Memory B cell (primary cell): ENCODE measurements around the gene RCE1.
"Not testable (repeated sequence)": the region's sequence is repeated elsewhere in the genome, so short reads cannot be mapped to it uniquely, and the experiment has no call there.

ENCODE experiments used
- ATAC-seq: fragments of 150-1000 bp; cut with Tn5 transposase; 2 replicates; pipeline ENCODE4 v1.10.0; 2021; ENCODE audit warnings: low read depth, mild to moderate bottlenecking, moderate library complexity
- DNase-seq, 2 donors: peaks; one replicate each; pipeline ENCODE4 v3.0.0; 2022; ENCODE audit warnings: low spot score in 2 of 2
- H3K27ac Mint-ChIP-seq: one replicate; pipeline ENCODE4 v1.8.0; 2022; ENCODE audit warnings: mild to moderate bottlenecking, moderate library complexity, mixed read lengths
- H3K27me3 Mint-ChIP-seq: one replicate; pipeline ENCODE4 v1.8.0; 2022; ENCODE audit warnings: mixed read lengths
- H3K36me3 Mint-ChIP-seq: one replicate; pipeline ENCODE4 v1.8.0; 2022; ENCODE audit warnings: mild to moderate bottlenecking, mixed read lengths
- H3K4me1 Mint-ChIP-seq: one replicate; pipeline ENCODE4 v1.8.0; 2022; ENCODE audit warnings: mixed read lengths
- H3K4me3 Mint-ChIP-seq: one replicate; pipeline ENCODE4 v1.8.0; 2022; ENCODE audit warnings: mild to moderate bottlenecking, moderate library complexity, mixed read lengths
- H3K9me3 Mint-ChIP-seq: one replicate; pipeline ENCODE4 v1.8.0; 2022; ENCODE audit warnings: mixed read lengths

Gene RCE1, protein sequence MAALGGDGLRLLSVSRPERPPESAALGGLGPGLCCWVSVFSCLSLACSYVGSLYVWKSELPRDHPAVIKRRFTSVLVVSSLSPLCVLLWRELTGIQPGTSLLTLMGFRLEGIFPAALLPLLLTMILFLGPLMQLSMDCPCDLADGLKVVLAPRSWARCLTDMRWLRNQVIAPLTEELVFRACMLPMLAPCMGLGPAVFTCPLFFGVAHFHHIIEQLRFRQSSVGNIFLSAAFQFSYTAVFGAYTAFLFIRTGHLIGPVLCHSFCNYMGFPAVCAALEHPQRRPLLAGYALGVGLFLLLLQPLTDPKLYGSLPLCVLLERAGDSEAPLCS

DNA sequence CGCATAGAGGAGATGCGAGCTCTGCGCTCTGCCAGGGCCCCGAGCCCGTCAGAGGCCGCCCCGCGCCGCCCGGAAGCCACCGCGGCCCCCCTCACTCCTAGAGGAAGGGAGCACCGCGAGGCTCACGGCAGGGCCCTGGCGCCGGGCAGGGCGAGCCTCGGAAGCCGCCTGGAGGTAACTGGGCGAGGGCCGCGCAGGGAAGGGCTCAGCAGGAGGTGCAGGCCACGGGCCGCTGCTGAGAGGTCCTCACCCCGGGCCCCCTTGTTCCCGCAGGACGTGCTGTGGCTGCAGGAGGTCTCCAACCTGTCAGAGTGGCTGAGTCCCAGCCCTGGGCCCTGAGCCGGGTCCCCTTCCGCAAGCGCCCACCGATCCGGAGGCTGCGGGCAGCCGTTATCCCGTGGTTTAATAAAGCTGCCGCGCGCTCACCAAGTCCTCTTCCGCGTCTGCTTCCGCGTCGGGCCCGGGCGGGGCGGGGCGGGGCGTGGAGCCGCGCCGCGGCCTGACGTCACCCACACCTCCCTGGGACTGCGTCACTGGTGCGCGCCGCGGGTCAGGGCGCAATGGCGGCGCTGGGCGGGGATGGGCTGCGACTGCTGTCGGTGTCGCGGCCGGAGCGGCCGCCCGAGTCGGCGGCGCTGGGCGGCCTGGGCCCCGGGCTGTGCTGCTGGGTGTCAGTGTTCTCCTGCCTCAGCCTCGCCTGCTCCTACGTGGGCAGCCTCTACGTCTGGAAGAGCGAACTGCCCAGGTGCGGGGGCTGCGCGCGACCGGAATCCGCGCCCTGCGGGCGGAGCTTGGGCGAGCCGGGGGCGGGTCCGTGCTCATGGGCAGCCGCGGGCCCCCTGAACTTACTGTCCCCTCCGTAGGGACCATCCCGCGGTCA lies at the start of gene RCE1:
Gene RCE1 (plus strand): TSS at position 546 of the 880 bp plus-strand sequence. CDS start 15 bp downstream, at position 561.
- H3K4me3 Mint-ChIP-seq = peak within 1 kb of the TSS; percentile 90
- H3K4me1 Mint-ChIP-seq = peaks cover 28% of the 10 kb centered on the region
- no peaks in the 10 kb centered on the region for H3K27me3 Mint-ChIP-seq
- peak within 1 kb of the TSS; percentile 95 for H3K27ac Mint-ChIP-seq
- ATAC-seq = peak; percentile 92
- H3K9me3 Mint-ChIP-seq = no peaks in the 10 kb centered on the region
- peak; percentile 88 to 92 for DNase-seq
- peaks cover 2% of the 10 kb centered on the region for H3K36me3 Mint-ChIP-seq

DNA sequence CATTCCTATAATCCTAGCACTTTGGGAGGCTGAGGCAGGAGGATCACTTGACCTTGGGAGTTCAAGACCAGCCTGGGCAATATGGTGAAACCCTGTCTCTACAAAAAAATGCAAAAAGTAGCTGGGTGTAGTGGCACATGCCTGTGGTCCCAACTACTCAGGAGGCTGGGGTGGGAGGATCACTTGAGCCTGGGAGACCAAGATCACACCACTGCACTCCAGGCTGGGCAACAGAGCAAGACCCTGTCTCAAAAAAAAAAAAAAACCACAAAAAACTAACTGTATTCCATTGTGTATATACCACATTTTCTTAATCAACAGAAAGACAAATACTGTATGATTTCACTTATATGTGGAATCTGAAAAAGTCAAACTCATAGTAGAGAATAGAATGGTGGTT lies 43.4 kb upstream of the RCE1 start:
- not testable (repeated sequence) for DNase-seq, H3K9me3 Mint-ChIP-seq, H3K4me3 Mint-ChIP-seq, ATAC-seq, H3K27me3 Mint-ChIP-seq
- Mint-ChIP-seq H3K27ac (peak overlapping the region; percentile 79), H3K4me1 (peaks cover 20% of the 10 kb centered on the region), H3K36me3 (peaks cover 12% of the 10 kb centered on the region)

DNA sequence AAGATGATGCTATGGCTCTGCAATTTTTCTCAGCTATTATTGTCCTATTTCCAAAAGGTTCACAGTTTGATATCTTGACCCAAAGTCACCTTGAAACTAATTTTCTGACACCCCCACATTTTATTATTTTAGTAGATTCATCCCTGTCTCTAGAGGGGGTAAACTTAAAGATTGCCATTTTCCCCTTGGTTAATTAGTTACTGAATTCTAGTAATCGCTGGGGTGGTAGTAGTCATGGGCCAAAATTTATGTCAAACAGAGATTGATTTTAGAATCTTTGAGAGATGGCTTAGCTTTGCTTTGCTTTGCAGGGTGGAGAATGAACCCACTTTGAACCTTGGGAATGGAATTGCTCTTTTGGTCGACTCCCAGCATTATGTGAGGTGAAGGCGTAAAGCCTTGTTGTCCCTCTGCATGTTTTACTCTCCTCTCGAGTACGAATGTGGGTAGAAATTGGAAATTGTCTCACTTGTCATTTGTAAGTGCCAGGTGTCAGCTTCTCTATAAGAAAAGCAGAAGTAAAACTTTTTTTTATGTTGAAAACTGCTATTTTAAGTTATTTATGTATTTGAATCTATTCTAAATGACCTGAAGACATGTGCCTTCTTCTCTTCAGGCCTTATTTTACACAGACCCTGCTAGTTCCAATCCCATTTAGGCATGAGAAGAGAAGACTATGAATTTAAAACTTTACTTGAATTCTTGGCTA lies 42.4 kb upstream of the RCE1 start:
- Mint-ChIP-seq H3K27ac (peak overlapping the region; percentile 89), H3K27me3 (no peaks in the 10 kb centered on the region), H3K4me3 (peak overlapping the region; percentile 65), H3K36me3 (peaks cover 15% of the 10 kb centered on the region), H3K4me1 (peaks cover 20% of the 10 kb centered on the region), H3K9me3 (no peaks in the 10 kb centered on the region)
- ATAC-seq = peak; percentile 91
- peak; percentile 11 to 17 for DNase-seq

GRCh38 chr11:66809592-66809991 lies 33.6 kb upstream of the RCE1 start:
- H3K36me3 Mint-ChIP-seq = peaks cover 28% of the 10 kb centered on the region
- H3K27ac Mint-ChIP-seq = no peak overlapping the region
- peaks cover 3% of the 10 kb centered on the region for H3K4me1 Mint-ChIP-seq
- H3K27me3 Mint-ChIP-seq = no peaks in the 10 kb centered on the region
- ATAC-seq (no peak), DNase-seq (no peak)
- no peak overlapping the region for H3K4me3 Mint-ChIP-seq
- peaks cover 3% of the 10 kb centered on the region for H3K9me3 Mint-ChIP-seq

- H3K27me3 Mint-ChIP-seq = no peaks in the 10 kb centered on the region
- H3K4me3 Mint-ChIP-seq = no peak overlapping the region
- H3K36me3 Mint-ChIP-seq = peaks cover 26% of the 10 kb centered on the region
- H3K4me1 Mint-ChIP-seq = peaks cover 3% of the 10 kb centered on the region
- peaks cover 3% of the 10 kb centered on the region for H3K9me3 Mint-ChIP-seq
- H3K27ac Mint-ChIP-seq = no peak overlapping the region
- DNase-seq (no peak), ATAC-seq (no peak)
Observed at GRCh38 chr11:66810576-66811185, 32.6 kb upstream of the RCE1 start.

- peaks cover 16% of the 10 kb centered on the region for H3K36me3 Mint-ChIP-seq
- no peak overlapping the region for H3K4me3 Mint-ChIP-seq
- H3K9me3 Mint-ChIP-seq = no peaks in the 10 kb centered on the region
- DNase-seq (no peak), ATAC-seq (no peak)
- no peaks in the 10 kb centered on the region for H3K27me3 Mint-ChIP-seq
- H3K4me1 Mint-ChIP-seq = no peaks in the 10 kb centered on the region
- no peak overlapping the region for H3K27ac Mint-ChIP-seq
Observed at GRCh38 chr11:66814678-66815077, 28.6 kb upstream of the RCE1 start.

GRCh38 chr11:66815646-66816045 lies 27.6 kb upstream of the RCE1 start:
- no peak overlapping the region for H3K27ac Mint-ChIP-seq
- no peak for DNase-seq
- H3K27me3 Mint-ChIP-seq = no peaks in the 10 kb centered on the region
- H3K9me3 Mint-ChIP-seq = no peaks in the 10 kb centered on the region
- H3K36me3 Mint-ChIP-seq = peaks cover 12% of the 10 kb centered on the region
- H3K4me3 Mint-ChIP-seq = no peak overlapping the region
- no peak for ATAC-seq
- H3K4me1 Mint-ChIP-seq = no peaks in the 10 kb centered on the region

DNA sequence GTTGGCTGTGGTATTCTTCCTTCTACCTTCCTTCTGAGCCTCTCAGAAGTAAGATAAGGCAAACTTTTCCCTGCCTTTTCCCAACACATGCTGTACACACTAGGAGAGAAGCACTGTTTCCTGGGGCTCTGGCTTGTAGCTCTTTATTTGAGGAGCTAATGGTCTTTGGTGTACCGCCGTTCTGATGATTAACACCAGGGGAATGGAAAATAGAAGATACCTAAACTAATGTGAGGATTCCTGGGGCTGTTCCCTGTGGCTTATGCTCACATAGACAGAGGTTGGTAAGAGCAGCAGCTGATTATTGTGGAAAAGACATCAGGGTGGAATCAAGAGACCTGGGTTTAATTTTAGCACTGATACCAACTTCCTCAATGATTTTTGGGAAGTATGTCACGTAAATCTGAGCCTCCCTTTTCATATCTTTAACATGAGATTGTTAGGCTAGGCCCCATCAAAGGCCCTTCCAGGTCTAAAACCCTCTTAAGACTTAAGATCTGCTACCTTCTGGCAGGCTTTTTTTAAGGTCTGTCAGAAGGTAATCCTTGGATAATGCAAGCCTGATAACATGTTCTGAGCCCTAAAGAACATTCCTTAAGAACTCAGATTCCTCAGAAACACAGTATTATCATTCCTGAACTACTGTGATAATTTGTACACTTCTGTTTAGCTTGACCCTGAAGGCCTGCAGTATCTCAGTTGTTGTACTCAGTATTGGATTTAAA lies 24.8 kb upstream of the RCE1 start:
- no peak for ATAC-seq
- H3K27ac Mint-ChIP-seq = no peak overlapping the region
- H3K9me3 Mint-ChIP-seq = no peaks in the 10 kb centered on the region
- H3K36me3 Mint-ChIP-seq = peaks cover 4% of the 10 kb centered on the region
- no peaks in the 10 kb centered on the region for H3K4me1 Mint-ChIP-seq
- H3K4me3 Mint-ChIP-seq = no peak overlapping the region
- DNase-seq = no peak
- H3K27me3 Mint-ChIP-seq = no peaks in the 10 kb centered on the region

- Mint-ChIP-seq H3K9me3 (no peaks in the 10 kb centered on the region), H3K36me3 (peaks cover 2% of the 10 kb centered on the region), H3K4me1 (no peaks in the 10 kb centered on the region), H3K4me3 (no peak overlapping the region), H3K27me3 (no peaks in the 10 kb centered on the region), H3K27ac (no peak overlapping the region)
- ATAC-seq (no peak), DNase-seq (no peak)
Observed at GRCh38 chr11:66820381-66820780, 22.9 kb upstream of the RCE1 start.

DNA sequence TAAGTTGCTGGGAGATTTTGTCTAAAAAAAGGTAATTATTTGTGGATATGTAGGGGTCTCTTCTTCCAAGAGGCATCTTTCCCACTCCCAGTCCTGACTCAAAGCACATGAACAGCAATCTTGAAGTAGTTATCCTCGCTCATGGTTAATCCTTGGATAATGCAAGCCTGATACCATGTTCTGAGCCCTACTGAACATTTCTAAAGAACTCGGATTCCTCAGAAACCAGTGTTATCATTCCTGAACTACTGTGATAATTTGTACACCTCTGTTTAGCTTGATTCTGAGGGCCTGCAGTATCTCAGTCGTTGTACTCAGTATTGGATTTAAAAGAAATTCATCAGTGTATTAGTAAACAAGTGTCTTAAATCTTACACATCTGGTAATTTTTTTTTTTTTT lies 22.3 kb upstream of the RCE1 start:
- Mint-ChIP-seq H3K4me3 (no peak overlapping the region), H3K36me3 (peaks cover 2% of the 10 kb centered on the region), H3K27ac (no peak overlapping the region), H3K4me1 (no peaks in the 10 kb centered on the region), H3K27me3 (no peaks in the 10 kb centered on the region), H3K9me3 (no peaks in the 10 kb centered on the region)
- DNase-seq = no peak
- ATAC-seq = no peak

GRCh38 chr11:66823700-66824099 lies 19.5 kb upstream of the RCE1 start:
- no peaks in the 10 kb centered on the region for H3K27me3 Mint-ChIP-seq
- H3K27ac Mint-ChIP-seq = no peak overlapping the region
- no peaks in the 10 kb centered on the region for H3K9me3 Mint-ChIP-seq
- H3K4me3 Mint-ChIP-seq = no peak overlapping the region
- H3K4me1 Mint-ChIP-seq = no peaks in the 10 kb centered on the region
- H3K36me3 Mint-ChIP-seq = peaks cover 2% of the 10 kb centered on the region
- no peak for DNase-seq
- no peak for ATAC-seq

DNA sequence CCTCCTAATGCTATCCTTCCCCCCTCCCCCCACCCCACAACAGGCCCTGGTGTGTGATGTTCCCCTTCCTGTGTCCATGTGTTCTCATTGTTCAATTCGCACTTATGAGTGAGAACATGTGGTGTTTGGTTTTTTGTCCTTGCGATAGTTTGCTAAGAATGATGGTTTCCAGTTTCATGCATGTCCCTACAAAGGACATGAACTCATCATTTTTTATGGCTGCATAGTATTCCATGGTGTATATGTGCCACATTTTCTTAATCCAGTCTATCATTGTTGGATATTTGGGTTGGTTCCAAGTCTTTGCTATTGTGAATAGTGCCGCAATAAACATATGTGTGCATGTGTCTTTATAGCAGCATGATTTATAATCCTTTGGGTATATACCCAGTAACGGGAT lies 18.7 kb upstream of the RCE1 start:
- not testable (repeated sequence) for ATAC-seq, H3K36me3 Mint-ChIP-seq, H3K27ac Mint-ChIP-seq, H3K4me1 Mint-ChIP-seq, H3K4me3 Mint-ChIP-seq, H3K27me3 Mint-ChIP-seq, H3K9me3 Mint-ChIP-seq, DNase-seq

DNA sequence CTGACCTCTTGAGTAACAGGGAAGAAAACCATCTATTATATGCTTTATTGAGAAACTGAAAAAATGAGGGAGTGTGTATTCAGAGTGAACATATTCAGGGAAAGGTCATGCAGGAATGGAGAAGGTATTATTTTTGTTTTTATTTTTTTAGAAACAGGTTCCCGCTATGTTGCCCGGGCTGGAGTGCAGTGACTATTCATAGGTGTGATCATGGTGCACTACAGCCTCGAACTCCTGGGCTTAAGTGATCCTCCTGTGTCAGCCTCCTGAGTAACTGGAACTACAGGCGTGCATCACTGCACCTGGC lies 8.7 kb upstream of the RCE1 start:
- no peaks in the 10 kb centered on the region for H3K27me3 Mint-ChIP-seq
- H3K27ac Mint-ChIP-seq = peak overlapping the region; percentile 68
- H3K4me3 Mint-ChIP-seq = no peak overlapping the region
- ATAC-seq = no peak
- H3K4me1 Mint-ChIP-seq = peaks cover 15% of the 10 kb centered on the region
- no peak for DNase-seq
- H3K9me3 Mint-ChIP-seq = no peaks in the 10 kb centered on the region
- peaks cover 6% of the 10 kb centered on the region for H3K36me3 Mint-ChIP-seq
